ENCODE results near the gene CFAP58.

GRCh38 chr10:104440221-104440620 is 86.6 kb downstream of the CFAP58 start:
- no peak for TF ChIP-seq CTCF (IDR thresholded peaks at IDR 0.05)
- TF ChIP-seq ZFX (IDR thresholded peaks at IDR 0.05; ENCODE audit: borderline replicate concordance): no peak
